GM12878 (cell line): Measurements from ENCODE around the gene FGFR1OP2. TPM values are rescaled to one million over a fixed set of nuclear protein-coding genes. Genes with fewer than 3 reads are reported as not detected.

ENCODE experiments used
- ATAC-seq: fragments of 200-7000 bp; cut with Tn5 transposase; 3 replicates; pipeline ENCODE4 v1.9.1; 2020; ENCODE audit warnings: mild to moderate bottlenecking, moderate library complexity
- BruUV-seq: library from RNA; stranded (reverse); fragments of 400-500 nt; replicated peaks from 2 replicates; lab custom pipeline; 2021; lab: Mats Ljungman, UMichigan
- CTCF ChIA-PET: fragments of 300-600 bp; sonication (Branson Sonifier 250); formaldehyde crosslinking; extraction: SDS; loops from one replicate; lab custom pipeline; 2021; ENCODE audit warnings: inconsistent platforms; lab: Yijun Ruan, JAX
- POLR2A ChIA-PET: fragments of 350-600 bp; formaldehyde crosslinking; extraction: SDS; loops from one replicate; lab custom pipeline; 2021; ENCODE audit warnings: inconsistent platforms; lab: Charles Lee
- RAD21 ChIA-PET: fragments of 300-600 bp; sonication (Branson Sonifier 250); formaldehyde crosslinking; loops from one replicate; lab custom pipeline; 2023; ENCODE audit warnings: antibody characterized with exemption; ENCODE audit not compliant: unreplicated experiment; lab: Charles Lee
- SMC1A ChIA-PET: fragments of 300-600 bp; sonication (Branson Sonifier 250); formaldehyde crosslinking; loops from one replicate; lab custom pipeline; 2023; ENCODE audit not compliant: unreplicated experiment, uncharacterized antibody; lab: Charles Lee
- DNase-seq: peaks from one replicate; pipeline ENCODE4 v3.0.0-alpha.2; 2011; ENCODE audit warnings: low read depth, low spot score
- FAIRE-seq: peaks from 3 replicates; lab custom pipeline; 2011; peaks lifted over from hg19 to GRCh38; lab: Jason Lieb, UNC
- H2AFZ ChIP-seq: 2 replicates; pipeline ENCODE4 v1.6.0; 2011; ENCODE audit warnings: low read depth, low read length, control low read depth; ENCODE audit not compliant: control insufficient read depth
- H3K27ac ChIP-seq: 2 replicates; pipeline ENCODE4 v1.5.1; 2011; ENCODE audit warnings: control low read depth; ENCODE audit not compliant: control insufficient read depth, insufficient read depth
- H3K27me3 ChIP-seq, 2 experiments: replicated peaks in 1 of 2; 2 replicates each; pipeline versions ENCODE4 v1.6.0 to v1.6.1; 2011; ENCODE audit warnings: low read length in 1 of 2; ENCODE audit not compliant: control insufficient read depth in 2 of 2, insufficient read depth in 2 of 2
- H3K36me3 ChIP-seq, 2 experiments: 2 replicates each; pipeline ENCODE4 v1.5.1; 2011; ENCODE audit warnings: low read length in 1 of 2; ENCODE audit not compliant: control insufficient read depth in 2 of 2, insufficient read depth in 2 of 2
- H3K4me1 ChIP-seq: 2 replicates; pipeline ENCODE4 v1.6.1; 2011; ENCODE audit warnings: mild to moderate bottlenecking, low read length, moderate library complexity, mixed read lengths; ENCODE audit not compliant: control insufficient read depth, insufficient read depth
- H3K4me2 ChIP-seq: 2 replicates; pipeline ENCODE4 v1.6.0; 2011; ENCODE audit warnings: control low read depth; ENCODE audit not compliant: control insufficient read depth, insufficient read depth
- H3K4me3 ChIP-seq: fragments of 200-600 bp; sonication (generic); 2 replicates; pipeline ENCODE4 v1.5.1; 2016
- H3K79me2 ChIP-seq: 2 replicates; pipeline ENCODE4 v1.6.0; 2011; ENCODE audit warnings: low read length; ENCODE audit not compliant: control insufficient read depth, insufficient read depth
- H3K9ac ChIP-seq: 2 replicates; pipeline ENCODE4 v1.8.0; 2011; ENCODE audit warnings: low read length, control low read depth, mixed read lengths; ENCODE audit not compliant: control insufficient read depth, insufficient read depth
- H3K9me3 ChIP-seq: replicated peaks from 3 replicates; pipeline ENCODE4 v1.5.1; 2011; ENCODE audit warnings: mild to moderate bottlenecking, low read length; ENCODE audit not compliant: control insufficient read depth, insufficient read depth
- H4K20me1 ChIP-seq: 2 replicates; pipeline ENCODE4 v1.6.0; 2011; ENCODE audit not compliant: control insufficient read depth, insufficient read depth
- BMI1 ChIP-seq: fragments of 450-650 bp; IDR thresholded peaks from 2 replicates; pipeline ENCODE4 v1.6.1; 2016; ENCODE audit warnings: mild to moderate bottlenecking, moderate library complexity, borderline replicate concordance
- POLR2AphosphoS5 ChIP-seq: IDR thresholded peaks from 2 replicates; pipeline ENCODE4 v1.6.1; 2011; ENCODE audit warnings: mild to moderate bottlenecking, low read length, inconsistent platforms
- SRF ChIP-seq, 2 experiments: IDR thresholded peaks; 2 replicates each; pipeline ENCODE4 v1.6.1; 2011; ENCODE audit warnings: low read depth in 2 of 2, low read length in 2 of 2, mild to moderate bottlenecking in 1 of 2, moderate library complexity in 1 of 2
- USF1 ChIP-seq: IDR thresholded peaks from 2 replicates; pipeline ENCODE4 v1.6.1; 2011; ENCODE audit warnings: borderline replicate concordance, low read depth, mild to moderate bottlenecking, moderate library complexity, mixed read lengths, low read length; ENCODE audit not compliant: insufficient read depth; ENCODE audit errors: extremely low read length
- WGBS: methylation state at CpG from one replicate; pipeline ENCODE4 v1.1.6; 2016; ENCODE audit warnings: low lambda C conversion rate; ENCODE audit not compliant: insufficient replicate concordance, insufficient coverage; ENCODE audit errors: missing lambda C conversion rate; 5-methylcytosine and 5-hydroxymethylcytosine counted together
- in situ Hi-C: fragments of 300-500 bp; cut with MboI; formaldehyde crosslinking; loops from 9 replicates; pipeline ENCODE4 v1.14.3; 2018; ENCODE audit warnings: mixed read lengths
- intact Hi-C: fragments of 100-400 bp; cut with micrococcal nuclease; formaldehyde crosslinking; loops from one replicate; pipeline ENCODE4 v1.14.2; 2022; ENCODE audit not compliant: unreplicated experiment
- polyA plus RNA-seq, 11 experiments: library from polyadenylated mRNA; depleted of rRNA in 4 of 11; unstranded in 6 of 11; stranded (reverse) in 5 of 11; fragments of >200 nt; fragmentation: Nextera tagmentation in 4 of 11; fragmentation: Illumina TruSeq in 1 of 11; extraction: Ambion mirVana in 4 of 11; extraction: Trizol in 1 of 11; gene quantifications; 1 replicate in 1 of 11; 2 replicates in 10 of 11; pipeline versions ENCODE4 v1.2.1 to v1.2.3, GENCODE V29; 2011 to 2016; ENCODE audit warnings: inconsistent platforms in 2 of 11, missing spikeins in 2 of 11, low read depth in 1 of 11
- total RNA-seq, 4 experiments: library from RNA; depleted of rRNA in 3 of 4; stranded (reverse); fragments of >200 nt in 3 of 4; fragmentation: Illumina TruSeq in 1 of 4; extraction: Trizol in 1 of 4; gene quantifications; 2 replicates each; pipeline versions ENCODE4 v1.2.1 to v1.2.3, GENCODE V29; 2013 to 2021

FGFR1OP2 gene
- total and polyA plus RNA-seq, 10 of the 15 experiments (the other 5 are each of a cell fraction or from before 2014, with no cell fraction given): 28.5 to 59.1 (median 38.3) TPM

- TF ChIP-seq USF1 (no peak), POLR2AphosphoS5 (no peak), SRF (IDR thresholded peaks at IDR 0.05; ENCODE audit: low read depth in 2 of 2, low read length in 2 of 2) (no peak)
Measured at GRCh38 chr12:26961803-26962202, 23.5 kb downstream of the FGFR1OP2 start (continued).

GRCh38 chr12:26963413-26963812 is 25.1 kb downstream of the FGFR1OP2 start:
- Histone ChIP-seq H4K20me1 (no peaks in the 10 kb centered on the region), H3K4me1 (no peaks in the 10 kb centered on the region), H3K27me3 (no peaks in the 10 kb centered on the region), H3K36me3 (peaks cover 0 to 11% of the 10 kb centered on the region in 2 experiments; a peak in 2 of 4 replicates), H3K9ac (no peak overlapping the region), H3K4me2 (no peak overlapping the region), H3K79me2 (no peaks in the 10 kb centered on the region), H3K4me3 (no peak overlapping the region), H2AFZ (no peak overlapping the region), H3K9me3 (no peaks in the 10 kb centered on the region), H3K27ac (no peak overlapping the region)
- intact Hi-C loops: no loop called here
- RAD21 ChIA-PET: interaction anchor here (0.7 to 1.2 kb wide), 5 partner anchors 9 to 78 kb away, joined by 3 read pairs; no protein-coding TSS in a partner anchor
- WGBS: 100% methylated on average over 1 of the region's 1 CpG
- CTCF ChIA-PET: interaction anchor here (1.2 to 1.8 kb wide), 2 partner anchors 9 to 22 kb away, joined by 5 to 7 read pairs; no protein-coding TSS in a partner anchor
- TF ChIP-seq BMI1: no peak
- POLR2A ChIA-PET: no interaction called here
- BruUV-seq: no TSS peak
- ATAC-seq (no peak), DNase-seq (no peak), FAIRE-seq (no peak)
- SMC1A ChIA-PET: interaction anchor here (1.2 to 2.6 kb wide), 3 partner anchors 40 to 51 kb away, joined by 3 to 6 read pairs (median 4); partner anchors contain the start of gene TM7SF3
- in situ Hi-C loops: no loop called here
